ENCODE results near the gene MRTFB. TPM values are rescaled to one million over a fixed set of nuclear protein-coding genes. Genes with fewer than 3 reads are reported as not detected.

Gene MRTFB
- polyA plus RNA-seq, 1 experiment: 6.2 TPM

DNA sequence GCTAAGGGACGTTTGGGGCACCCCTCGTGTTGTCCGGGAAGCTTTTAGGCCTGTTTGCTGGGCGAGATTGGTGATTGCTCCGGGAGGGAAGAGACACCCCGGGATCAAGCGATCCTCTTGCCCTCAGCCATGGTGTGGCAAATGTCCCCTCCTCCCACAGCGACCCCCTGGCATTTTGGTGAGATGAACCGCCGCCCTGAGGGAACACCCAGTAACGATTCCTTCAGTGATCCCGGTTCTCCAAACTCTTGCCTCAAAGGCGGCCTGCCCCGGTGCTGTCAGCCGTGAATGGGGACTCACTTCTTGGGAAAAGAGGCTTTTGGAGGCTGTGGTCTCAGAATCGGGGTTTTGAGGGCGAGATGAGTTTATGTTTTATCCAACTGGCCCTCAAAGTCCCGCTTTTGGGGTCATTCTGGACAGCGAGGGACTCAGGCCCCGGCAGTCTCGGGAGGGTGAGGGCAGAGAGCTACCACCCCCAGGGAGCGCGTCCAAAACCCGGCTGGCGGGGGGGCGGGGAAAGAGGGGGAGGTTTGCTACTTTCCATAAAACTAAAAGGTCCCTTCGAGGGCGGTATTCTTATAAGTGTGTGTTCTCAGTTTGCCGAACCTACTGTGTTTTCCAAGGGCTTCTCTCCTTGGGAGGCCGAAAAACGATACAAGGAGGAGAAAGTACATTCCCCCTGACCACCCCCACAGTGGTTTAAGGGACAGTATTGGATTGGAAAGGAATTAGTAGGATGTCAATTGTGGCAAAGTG lies 232.7 kb downstream of the MRTFB start:
- POLR2A ChIA-PET: interaction anchor here (1.0 kb wide), 1 partner anchor 15 kb away, joined by 3 read pairs; no protein-coding TSS in a partner anchor
- CTCF ChIA-PET: interaction anchor here (1.4 kb wide), 1 partner anchor 20 kb away, joined by 4 read pairs; no protein-coding TSS in a partner anchor

DNA sequence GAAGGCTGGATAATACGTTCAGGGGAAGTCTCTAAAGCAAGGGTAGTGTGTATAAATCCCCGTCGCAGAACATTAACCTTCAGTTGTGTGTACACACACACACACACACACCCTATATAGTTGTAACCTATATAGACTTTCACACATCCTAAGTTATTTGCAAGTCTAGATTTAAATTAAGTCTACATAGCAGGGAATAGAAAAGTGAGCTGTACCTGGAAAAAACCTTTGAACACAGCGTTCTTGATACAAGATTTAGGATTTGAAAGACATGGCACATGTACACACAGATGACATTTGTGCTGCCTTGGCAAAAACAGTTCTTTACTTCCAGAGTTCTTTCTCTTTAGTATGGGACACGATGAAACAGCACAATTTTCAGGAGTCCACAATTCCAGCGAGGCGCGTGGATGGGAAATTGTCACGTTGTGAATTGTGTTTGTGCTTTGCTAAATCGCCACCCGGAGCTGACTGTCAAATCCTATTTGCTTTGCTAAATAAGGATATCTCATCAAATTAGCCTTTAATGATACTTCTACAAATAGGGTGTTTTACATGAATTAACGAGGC lies 233.9 kb downstream of the MRTFB start:
- H3K36me3 ChIP-seq (ENCODE audit: control insufficient read depth, insufficient read depth, low read length): no peaks in the 10 kb centered on the region
- TF ChIP-seq, protein P1, sequence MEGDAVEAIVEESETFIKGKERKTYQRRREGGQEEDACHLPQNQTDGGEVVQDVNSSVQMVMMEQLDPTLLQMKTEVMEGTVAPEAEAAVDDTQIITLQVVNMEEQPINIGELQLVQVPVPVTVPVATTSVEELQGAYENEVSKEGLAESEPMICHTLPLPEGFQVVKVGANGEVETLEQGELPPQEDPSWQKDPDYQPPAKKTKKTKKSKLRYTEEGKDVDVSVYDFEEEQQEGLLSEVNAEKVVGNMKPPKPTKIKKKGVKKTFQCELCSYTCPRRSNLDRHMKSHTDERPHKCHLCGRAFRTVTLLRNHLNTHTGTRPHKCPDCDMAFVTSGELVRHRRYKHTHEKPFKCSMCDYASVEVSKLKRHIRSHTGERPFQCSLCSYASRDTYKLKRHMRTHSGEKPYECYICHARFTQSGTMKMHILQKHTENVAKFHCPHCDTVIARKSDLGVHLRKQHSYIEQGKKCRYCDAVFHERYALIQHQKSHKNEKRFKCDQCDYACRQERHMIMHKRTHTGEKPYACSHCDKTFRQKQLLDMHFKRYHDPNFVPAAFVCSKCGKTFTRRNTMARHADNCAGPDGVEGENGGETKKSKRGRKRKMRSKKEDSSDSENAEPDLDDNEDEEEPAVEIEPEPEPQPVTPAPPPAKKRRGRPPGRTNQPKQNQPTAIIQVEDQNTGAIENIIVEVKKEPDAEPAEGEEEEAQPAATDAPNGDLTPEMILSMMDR (IDR thresholded peaks at IDR 0.05; ENCODE audit: insufficient read depth, low read depth, low read length): no peak
- H3K27me3 ChIP-seq (ENCODE audit: control insufficient read depth, insufficient read depth, low read length): no peaks in the 10 kb centered on the region
- no peak for DNase-seq (ENCODE audit: low read depth)
- POLR2A ChIA-PET: no interaction called here
- CTCF ChIA-PET: interaction anchor here (0.6 to 1.4 kb wide), 2 partner anchors 19 to 105 kb away, joined by 4 read pairs; no protein-coding TSS in a partner anchor
- H3K4me3 ChIP-seq (ENCODE audit: low read depth, low read length): no peak overlapping the region

More for the DNA sequence above, 232.7 kb downstream of the MRTFB start:
- no peaks in the 10 kb centered on the region for H3K36me3 ChIP-seq (ENCODE audit: control insufficient read depth, insufficient read depth, low read length)
- TF ChIP-seq, protein P1 (IDR thresholded peaks at IDR 0.05; ENCODE audit: insufficient read depth, low read depth, low read length): no peak
- no peaks in the 10 kb centered on the region for H3K27me3 ChIP-seq (ENCODE audit: control insufficient read depth, insufficient read depth, low read length)
- no peak for DNase-seq (ENCODE audit: low read depth)
- peak overlapping the region; percentile 89 for H3K4me3 ChIP-seq (ENCODE audit: low read depth, low read length)

DNA sequence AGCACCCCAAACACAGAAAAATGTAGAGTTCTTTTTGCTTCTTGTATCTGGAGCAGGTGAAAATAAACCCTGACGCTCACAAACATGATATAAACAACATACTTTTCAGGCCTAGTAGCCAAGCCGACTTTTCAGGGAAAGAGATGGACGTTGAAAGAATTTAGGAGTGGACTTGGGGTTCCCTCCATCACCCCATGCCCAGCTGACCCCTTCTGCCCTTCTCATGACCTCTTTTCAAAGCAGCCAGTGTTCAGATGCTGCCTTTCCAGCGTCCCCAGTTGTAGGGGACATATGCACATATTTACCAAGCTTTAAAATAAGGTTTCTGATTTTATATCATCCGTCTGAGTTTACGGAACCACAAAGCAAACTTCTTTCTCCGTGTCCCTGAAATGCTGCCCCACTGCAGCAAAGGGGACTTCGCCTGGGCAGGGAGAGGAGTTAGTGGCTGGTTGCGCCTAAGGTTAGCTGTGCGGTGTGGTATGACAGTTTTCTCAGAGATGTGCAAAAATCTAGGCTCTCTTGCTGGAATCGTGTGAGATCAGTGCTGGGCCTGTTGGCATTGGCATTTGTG lies 235.5 kb downstream of the MRTFB start:
- TF ChIP-seq, protein P1 (IDR thresholded peaks at IDR 0.05; ENCODE audit: insufficient read depth, low read depth, low read length): no peak
- POLR2A ChIA-PET: no interaction called here
- Histone ChIP-seq H3K36me3 (ENCODE audit: control insufficient read depth, insufficient read depth, low read length) (no peaks in the 10 kb centered on the region), H3K27me3 (ENCODE audit: control insufficient read depth, insufficient read depth, low read length) (no peaks in the 10 kb centered on the region), H3K4me3 (ENCODE audit: low read depth, low read length) (no peak overlapping the region)
- CTCF ChIA-PET: no interaction called here
- DNase-seq (ENCODE audit: low read depth): no peak

DNA sequence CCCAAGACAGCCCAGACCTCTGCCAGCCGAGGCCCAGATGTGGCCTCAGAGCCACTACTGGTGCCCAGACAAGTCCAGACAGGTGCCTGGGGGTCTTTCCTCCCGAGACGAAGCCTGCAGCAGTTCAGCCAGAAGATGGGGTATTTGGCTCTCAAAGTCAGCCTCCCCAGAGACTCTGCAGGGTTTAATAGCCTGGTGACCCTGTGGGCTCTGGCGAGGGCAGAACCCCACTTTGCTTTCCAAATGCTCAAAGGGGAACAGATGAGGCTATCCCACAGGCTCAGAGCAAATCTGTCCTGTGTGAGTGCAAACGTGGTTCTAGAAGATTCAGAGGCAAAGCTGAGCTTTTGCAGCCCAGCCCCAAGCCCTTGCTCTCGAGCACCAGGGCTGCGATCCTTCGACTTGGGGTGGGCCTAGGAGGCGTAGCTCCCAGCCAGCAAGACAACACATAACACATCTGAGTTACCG lies 236.0 kb downstream of the MRTFB start:
- ChIA-PET CTCF (no interaction called here), POLR2A (no interaction called here)
- TF ChIP-seq, protein P1 (IDR thresholded peaks at IDR 0.05; ENCODE audit: insufficient read depth, low read depth, low read length): no peak
- Histone ChIP-seq H3K4me3 (ENCODE audit: low read depth, low read length) (no peak overlapping the region), H3K36me3 (ENCODE audit: control insufficient read depth, insufficient read depth, low read length) (no peaks in the 10 kb centered on the region; the same call in 1 of the 2 replicates), H3K27me3 (ENCODE audit: control insufficient read depth, insufficient read depth, low read length) (no peaks in the 10 kb centered on the region)
- DNase-seq (ENCODE audit: low read depth): no peak
